Epithelial cell of proximal tubule (primary cell): ENCODE measurements around the gene HJURP. TPM values are rescaled to one million over a fixed set of nuclear protein-coding genes. Genes with fewer than 3 reads are reported as not detected.

Experiments used
- DNase-seq: peaks from one replicate; pipeline ENCODE4 v3.0.0-alpha.2; 2011; ENCODE audit warnings: low read depth
- H3K4me3 ChIP-seq: 2 replicates; pipeline ENCODE4 v1.5.1; 2011; ENCODE audit warnings: low read depth, mild to moderate bottlenecking, low read length
- total RNA-seq: library from RNA; depleted of rRNA; stranded (reverse); fragments of >200 nt; gene quantifications from 2 replicates; pipeline ENCODE4 v1.2.3, GENCODE V29; 2015
- TF ChIP-seq, protein P1 (sequence below): conservative IDR thresholded peaks from 2 replicates; pipeline ENCODE4 v1.5.1; 2012; ENCODE audit warnings: low read depth, mild to moderate bottlenecking, low read length

HJURP gene
- total RNA-seq, 1 donor from 2014 or later: 64.9 TPM

DNA sequence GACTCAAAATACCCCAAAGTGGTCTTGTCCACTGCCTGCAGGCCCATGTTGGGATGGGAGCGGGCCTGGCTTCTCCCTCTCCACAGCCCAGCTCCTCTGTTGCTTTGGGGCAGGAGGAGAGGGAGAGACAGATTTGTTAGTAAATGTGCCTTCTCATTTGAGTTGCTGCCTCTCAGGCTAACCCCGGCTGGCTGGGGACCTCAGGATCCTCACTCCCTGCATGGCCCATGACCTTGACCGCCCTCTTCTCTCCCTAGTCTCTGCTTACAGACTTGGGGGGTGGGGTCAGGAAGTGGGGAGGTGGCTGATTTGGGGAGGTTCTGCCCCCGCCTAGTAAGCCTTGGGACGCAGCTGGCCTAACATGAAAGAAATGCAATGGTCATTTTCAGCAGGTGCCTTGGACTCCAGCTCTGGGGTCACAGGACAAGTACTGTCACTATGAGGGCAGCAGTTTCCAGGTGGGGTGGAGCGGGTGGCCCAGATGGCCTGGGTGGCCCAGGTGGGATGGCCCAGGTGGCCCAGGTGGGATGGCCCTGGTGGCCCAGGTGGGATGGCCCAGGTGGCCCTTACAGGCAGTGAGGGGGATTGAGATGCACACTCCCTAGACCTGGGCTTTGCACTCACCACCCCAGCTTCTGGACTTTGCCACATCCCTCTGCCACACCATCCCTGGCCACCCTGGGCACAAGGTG, 24.1 kb downstream of the HJURP start:
- TF ChIP-seq, protein P1, sequence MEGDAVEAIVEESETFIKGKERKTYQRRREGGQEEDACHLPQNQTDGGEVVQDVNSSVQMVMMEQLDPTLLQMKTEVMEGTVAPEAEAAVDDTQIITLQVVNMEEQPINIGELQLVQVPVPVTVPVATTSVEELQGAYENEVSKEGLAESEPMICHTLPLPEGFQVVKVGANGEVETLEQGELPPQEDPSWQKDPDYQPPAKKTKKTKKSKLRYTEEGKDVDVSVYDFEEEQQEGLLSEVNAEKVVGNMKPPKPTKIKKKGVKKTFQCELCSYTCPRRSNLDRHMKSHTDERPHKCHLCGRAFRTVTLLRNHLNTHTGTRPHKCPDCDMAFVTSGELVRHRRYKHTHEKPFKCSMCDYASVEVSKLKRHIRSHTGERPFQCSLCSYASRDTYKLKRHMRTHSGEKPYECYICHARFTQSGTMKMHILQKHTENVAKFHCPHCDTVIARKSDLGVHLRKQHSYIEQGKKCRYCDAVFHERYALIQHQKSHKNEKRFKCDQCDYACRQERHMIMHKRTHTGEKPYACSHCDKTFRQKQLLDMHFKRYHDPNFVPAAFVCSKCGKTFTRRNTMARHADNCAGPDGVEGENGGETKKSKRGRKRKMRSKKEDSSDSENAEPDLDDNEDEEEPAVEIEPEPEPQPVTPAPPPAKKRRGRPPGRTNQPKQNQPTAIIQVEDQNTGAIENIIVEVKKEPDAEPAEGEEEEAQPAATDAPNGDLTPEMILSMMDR: no peak
- no peak for DNase-seq
- H3K4me3 ChIP-seq: no peak overlapping the region

DNA sequence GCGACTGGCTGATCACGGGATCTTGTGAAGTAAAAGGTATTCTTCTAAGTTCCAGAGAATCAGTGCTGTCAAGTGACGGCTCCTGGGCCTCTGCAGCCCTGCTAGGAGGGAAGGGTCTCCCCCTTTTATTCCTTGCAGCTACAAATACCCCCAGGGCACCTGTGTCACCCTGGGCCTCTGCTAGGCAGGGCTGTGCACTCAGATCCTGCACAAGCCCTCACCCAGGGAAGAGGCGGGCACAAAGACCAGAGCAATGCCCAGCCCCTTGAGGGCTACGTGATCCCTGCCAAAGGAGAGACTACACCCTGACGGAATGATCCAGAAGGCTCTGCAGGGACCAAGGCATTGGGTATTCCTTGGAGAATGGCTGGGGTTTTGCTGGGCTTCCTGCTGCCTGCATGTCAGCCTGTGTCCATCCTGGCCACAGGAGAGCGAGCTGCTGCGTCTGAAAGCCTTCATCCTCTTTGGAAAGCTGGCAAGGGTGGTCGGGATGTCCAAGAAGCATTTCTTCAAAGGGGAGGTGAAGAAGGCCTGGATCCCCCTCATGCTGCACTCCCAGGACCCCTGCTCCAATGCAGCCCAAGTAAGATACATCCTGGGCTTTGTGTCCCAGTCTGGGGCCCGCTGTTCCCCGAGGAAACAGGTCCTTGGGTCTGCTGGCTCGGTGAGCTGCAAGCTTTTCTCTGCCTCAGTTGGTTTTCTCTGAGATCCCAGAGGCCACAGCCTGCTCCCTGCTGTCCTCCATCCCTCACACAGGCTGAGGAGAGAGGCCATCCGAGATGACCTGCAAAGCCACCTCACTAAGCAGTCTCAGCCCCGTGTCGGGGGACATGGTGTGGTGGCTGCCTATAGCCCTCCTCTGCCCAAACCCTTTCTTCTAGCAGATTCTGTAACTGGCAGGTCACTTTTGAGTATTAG, 24.9 kb downstream of the HJURP start:
- DNase-seq: no peak
- TF ChIP-seq, protein P1: no peak
- H3K4me3 ChIP-seq: no peak overlapping the region

DNA sequence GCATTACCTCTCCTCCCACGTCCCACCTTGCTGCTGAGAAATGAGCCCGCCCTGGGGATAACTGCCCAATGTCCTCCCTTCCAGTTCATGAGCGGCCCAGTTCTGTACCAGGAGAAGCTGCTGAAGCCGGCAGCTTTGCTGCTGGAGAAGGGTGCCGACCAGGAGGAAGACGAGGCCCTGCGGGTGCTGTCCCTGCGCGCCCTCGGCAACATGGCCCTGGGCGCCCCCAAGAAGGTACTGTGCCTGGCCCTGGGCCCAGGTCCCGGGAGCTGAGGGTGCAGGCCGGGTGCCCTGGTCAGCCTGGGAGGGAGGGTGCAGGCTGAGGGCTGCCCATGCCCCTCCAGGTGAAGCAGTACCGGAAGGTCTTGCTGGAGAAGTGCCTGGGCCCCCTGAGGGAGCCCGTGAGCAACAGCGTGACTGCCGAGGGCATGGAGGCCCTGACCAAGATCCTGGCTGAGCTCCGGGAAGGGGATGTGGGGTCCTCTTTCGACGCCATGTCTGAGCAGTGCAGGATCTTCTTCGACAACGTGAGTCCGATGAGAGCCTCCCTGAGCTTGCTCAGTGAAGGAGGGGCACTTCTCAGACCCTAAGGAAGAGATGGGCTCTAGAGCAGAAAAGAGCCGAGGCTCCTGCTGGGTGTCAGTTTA, 25.7 kb downstream of the HJURP start:
- no peak overlapping the region for H3K4me3 ChIP-seq
- DNase-seq: no peak
- TF ChIP-seq, protein P1: no peak

DNA sequence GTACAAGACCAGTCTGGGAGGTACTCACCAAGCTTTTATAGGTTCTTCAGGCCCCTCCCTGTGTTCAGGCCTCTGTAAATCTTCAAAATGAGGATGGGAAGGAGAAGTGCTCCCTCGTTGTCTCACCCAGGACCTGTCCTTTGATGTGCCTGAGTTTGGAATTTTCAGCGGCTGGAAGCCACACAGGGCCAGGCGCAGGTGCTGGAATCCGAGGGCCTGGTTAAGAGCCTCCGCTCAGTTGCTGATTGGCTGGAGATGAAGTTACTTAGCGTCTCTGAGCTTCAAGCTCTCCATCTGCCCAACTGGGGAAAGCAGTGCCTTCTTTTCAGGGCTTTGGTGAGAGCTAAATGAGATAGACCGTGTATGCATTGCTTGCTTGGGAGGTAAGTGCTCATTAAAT, 30.0 kb downstream of the HJURP start:
- DNase-seq: no peak
- H3K4me3 ChIP-seq: no peak overlapping the region
- TF ChIP-seq, protein P1: no peak

DNA sequence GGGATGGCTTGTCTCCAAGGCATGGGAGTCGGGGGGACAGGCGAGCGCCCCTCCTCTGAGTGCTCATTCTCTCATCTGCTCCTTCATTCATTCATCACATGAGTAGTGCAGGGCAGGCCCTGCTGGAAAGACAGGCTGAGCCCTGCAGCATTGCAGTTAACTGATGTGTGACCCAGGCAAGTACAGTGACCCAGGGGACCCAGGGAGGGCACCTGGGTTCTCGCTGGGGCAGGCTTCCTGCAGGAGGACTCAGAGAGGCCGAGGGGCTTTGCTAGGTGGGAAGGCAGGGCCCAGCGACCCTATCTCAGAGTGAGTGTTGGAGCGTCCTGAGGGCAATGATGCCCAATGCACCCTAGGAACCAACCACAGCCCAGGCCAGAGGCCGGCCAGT, 30.6 kb downstream of the HJURP start:
- no peak for DNase-seq
- H3K4me3 ChIP-seq: no peak overlapping the region
- TF ChIP-seq, protein P1: no peak

DNA sequence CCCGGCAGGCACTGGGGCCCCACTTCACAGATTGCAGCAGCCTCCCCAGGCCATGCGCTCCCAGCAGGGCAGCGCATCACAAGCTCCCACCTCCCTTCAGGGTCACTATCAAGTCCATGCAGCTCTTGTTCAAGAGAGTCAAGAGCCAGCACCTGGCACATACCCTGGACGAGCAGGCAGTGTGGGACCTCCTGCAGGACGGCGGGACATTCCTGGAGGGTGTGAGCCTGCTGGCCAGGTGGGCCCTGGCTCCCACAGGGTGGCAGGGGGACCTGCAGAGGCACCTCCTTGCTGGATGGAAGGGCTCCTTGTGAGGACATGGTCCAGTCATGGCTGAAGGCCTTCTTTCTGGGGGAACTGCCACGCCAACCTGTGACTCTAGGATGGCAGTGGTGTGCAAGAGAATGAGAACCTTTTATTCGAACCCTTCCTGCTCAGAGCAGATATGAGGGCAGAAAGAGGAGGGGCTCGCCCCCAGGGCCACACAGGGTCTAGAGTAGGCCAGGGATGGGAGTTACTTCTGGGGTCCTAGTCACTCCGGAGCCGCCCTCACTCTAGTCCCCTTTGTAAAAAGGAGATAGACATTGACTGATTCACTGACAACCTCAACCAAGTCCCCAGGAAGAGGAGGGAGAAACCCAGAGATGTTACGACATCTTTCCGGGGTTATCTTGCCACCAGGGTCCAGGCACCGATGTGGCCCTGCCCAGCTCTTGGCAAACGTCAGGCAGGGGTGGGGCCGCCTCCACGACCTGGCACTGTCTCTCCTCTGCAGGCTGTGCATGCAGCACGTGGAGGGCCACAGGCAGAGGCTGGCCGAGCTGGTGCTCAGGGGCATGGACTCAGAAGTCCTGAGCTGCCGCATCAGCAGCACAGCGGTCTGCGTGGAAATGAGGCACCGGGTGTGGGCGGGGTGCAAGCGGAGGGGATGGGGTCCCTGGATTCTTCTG, 31.3 kb downstream of the HJURP start:
- no peak for DNase-seq
- TF ChIP-seq, protein P1: no peak
- no peak overlapping the region for H3K4me3 ChIP-seq
